T-helper 22 cell (primary cell): ENCODE results near the gene NAA40.
A peak's percentile ranks its signal among the peaks of the same experiment; 100 is the strongest.

Experiments
- DNase-seq: peaks from one replicate; pipeline ENCODE4 v3.0.0-alpha.2; 2020; ENCODE audit warnings: low read depth

The NAA40 gene

GRCh38 chr11:63986932-63987513 is 48.2 kb downstream of the NAA40 start:
- DNase-seq: no peak

DNA sequence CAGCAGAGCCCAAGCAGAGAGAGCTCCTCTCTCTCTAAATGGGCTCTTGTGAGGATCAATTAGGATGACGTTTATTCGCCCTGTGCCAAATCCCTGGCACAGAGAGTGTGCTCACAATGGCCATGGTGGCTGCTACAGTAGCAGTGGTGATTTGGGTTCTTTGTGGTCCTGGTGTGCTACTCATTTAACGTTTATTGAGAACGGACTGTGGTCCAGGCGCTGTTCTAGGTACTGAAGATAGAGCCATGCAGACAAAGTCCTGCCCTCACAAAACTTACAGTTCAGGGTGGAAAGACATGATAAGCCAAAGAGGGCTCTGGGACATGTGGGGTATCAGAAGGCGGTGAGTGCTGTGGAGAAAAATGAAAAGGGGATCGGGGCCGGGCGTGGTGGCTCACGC is 52.8 kb downstream of the NAA40 start:
- DNase-seq: no peak

GRCh38 chr11:63993100-63993499 is 54.3 kb downstream of the NAA40 start:
- no peak for DNase-seq

- no peak for DNase-seq
Observed at GRCh38 chr11:63993993-63994392, 55.2 kb downstream of the NAA40 start.

DNA sequence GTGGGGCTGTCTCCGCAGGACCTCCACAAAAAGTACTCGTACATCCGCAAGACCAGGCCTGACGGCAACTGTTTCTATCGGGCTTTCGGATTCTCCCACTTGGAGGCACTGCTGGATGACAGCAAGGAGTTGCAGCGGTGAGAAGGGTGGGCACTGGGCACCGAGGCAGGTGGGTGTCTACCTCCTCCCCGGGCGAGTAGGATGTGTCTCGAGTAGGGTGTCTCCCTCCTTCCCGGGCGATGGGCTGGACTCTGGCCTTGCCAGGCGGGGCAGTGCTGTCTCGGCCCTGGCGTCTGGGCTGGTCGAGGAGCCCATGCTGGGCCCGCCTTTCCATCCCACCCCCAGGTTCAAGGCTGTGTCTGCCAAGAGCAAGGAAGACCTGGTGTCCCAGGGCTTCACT is 57.7 kb downstream of the NAA40 start:
- DNase-seq: no peak

- no peak for DNase-seq
Observed at GRCh38 chr11:63997104-63997700, 58.4 kb downstream of the NAA40 start.

GRCh38 chr11:63997801-63998337 is 59.1 kb downstream of the NAA40 start:
- no peak for DNase-seq

GRCh38 chr11:63998558-63999348 is 60.0 kb downstream of the NAA40 start:
- no peak for DNase-seq

DNA sequence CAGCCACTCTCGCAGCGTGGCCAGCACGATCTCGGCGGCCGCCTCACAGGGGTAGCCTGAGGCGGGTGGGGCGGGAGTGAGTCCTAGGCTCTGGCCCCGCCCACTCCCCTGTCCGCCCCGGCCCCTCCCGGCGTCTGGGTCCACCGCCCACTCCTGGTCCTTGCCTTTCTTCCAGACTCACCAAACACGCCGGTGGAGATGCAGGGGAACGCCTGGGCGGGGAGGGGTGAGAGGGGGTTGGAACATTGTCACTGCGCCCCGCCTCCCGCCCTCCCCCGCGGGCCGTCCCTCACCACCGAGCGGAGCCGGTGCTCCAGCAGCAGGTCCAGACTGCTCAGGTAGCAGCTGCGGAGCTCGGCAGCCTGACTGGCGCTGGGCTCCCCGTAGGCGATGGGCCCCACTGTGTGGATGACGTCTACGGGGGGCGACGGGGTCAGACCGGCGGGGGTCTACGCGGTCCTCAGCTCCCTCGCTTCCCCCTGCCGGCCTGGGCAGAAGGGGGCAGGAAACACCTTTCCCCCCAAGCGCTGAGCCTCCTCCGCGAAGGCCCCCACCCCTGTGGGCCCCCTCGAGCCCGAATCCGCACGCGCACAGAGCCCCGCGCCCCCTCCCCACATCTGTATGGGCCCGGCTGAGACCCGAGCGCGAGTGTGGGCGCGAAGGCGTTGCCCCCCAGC is 60.7 kb downstream of the NAA40 start:
- peak; percentile 42 for DNase-seq

- peak; percentile 59 for DNase-seq
Observed at GRCh38 chr11:64000026-64000739, 61.4 kb downstream of the NAA40 start.

DNA sequence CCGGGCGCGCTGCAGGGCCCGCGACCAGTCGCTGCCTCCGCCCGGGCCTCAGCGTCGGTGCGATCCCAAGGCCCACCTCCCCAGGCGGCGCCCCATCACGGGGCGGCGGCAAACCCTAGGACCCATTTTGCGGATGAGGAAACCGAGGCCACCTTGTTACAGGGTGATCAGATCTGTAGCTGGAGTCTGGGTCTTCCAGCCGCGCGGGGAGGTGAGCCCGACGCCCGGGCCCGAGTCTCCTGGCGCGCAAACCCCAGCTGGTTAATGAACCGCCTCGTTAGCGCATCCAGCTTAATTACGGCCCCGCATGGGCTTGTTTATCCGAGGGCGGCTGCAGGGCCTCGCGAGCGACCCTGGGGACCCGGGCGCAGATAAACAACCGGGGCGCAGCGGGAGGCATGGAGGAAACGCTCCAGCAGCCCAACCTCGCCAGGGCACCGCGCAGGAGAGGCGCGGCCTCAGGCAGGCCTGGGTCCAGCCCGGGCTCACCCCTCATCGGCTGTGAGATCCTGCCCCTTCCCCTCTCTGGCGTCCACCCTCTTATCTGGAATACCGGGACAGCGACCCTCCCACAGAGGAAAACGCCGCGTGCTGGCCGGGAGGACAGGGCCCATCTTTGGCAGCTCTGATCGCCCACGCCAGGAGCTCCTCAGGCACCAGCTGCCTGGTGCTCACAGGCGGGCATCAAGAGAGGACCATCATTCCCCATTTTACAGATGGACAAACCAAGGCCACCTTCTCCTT is 62.1 kb downstream of the NAA40 start:
- no peak for DNase-seq

DNA sequence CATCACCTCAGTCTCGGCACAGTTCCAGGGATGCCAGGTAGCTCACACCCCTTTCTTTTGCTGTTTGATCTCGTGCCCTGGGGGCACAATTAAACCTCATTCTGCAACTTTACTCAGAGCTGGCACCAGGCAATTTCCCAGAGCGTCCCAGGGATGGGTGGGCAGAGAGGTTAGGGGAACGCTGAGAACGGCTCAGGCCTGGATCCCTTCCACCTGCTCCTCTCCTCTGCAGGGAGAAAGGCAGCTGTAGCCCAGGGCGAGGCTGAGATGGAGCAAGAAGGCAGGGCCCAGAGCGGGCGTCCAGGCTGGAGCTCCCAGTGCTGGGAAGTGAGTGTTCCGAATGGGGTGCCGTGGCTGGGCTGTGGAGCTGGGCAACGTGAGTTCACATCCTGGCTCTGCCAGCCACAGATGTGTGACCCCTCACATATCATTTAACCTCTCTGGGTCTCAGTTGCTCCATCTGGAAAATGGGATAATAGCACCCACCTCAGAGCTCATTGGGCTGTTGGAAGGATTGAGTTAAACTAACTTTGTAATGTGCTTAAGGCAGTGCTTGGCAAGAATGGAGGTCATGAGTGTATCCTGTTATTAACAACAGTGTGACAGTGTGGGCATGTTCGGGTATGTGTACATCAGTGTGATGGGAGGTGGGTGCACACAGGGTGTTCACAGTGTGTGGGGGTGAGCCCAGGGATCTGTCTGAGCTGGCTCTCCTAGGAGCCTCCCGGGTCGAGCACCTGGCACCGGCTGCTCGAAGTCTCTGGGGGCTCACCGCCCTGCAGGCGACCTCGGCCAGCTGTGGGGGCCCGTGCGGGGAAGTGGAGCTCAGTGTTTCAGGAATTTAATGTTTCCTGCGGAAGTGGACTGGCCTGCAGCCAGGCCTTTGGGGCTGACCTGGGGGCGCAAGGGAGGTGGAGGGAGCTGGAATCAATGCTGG is 63.0 kb downstream of the NAA40 start:
- DNase-seq: no peak

DNA sequence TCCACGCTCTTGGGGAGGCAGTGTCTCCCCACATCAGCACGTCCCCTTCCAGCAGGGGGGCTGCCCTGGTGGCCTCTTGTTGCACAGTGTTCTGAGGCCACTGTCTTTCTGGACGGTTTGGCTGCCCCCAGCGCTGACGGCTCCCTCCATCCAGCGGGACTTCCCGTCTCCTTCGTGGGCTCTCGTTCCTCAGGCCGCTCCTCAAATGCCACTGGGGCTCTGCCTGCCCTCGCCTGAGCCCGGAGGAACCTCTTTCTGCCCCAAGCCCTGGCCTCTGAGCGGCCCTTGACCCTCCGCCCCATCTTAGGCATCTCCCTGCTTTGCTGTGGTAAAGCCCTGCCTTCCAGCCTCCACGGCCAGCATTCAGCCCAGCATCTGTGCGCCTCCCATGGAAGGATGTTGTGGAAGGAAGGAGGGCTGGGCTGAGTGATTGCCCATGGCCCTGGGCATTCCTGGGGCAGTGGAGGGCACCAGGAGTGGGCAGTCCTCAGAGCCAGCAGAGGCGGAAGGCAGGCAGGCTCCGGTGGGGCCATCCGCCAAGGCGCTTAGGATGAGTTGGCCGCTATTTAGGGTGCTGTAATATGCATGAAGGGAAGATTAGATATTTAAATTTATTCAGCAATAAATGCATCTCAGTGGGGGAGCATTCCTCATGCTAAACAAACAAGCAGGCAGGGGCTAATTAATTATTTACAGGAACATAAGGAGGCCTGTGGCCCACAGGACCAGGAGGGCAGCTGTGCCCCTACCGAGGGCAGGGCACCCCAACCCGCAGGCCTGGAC is 65.2 kb downstream of the NAA40 start:
- DNase-seq: no peak

DNA sequence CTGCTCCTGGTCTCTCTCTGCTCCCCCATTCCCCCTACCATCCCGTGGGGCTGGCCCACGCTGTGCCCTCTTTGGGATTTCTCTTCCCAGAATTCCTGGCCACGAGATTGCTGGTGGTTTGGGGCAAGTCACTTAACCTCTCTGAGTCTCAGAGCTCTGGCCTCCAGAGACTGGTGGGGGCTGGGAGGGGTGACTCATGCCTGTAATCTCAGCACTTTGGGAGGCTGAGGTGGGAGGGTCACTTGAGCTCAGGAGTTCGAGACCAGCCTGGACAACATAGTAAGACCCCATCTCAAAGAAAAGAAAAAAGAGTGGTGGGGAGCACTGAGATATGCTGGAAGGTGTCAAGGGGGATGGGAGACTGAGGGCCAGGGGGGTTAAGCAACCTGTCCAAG is 65.8 kb downstream of the NAA40 start:
- DNase-seq: no peak

- no peak for DNase-seq
Observed at GRCh38 chr11:64005691-64006090, 66.9 kb downstream of the NAA40 start.

DNA sequence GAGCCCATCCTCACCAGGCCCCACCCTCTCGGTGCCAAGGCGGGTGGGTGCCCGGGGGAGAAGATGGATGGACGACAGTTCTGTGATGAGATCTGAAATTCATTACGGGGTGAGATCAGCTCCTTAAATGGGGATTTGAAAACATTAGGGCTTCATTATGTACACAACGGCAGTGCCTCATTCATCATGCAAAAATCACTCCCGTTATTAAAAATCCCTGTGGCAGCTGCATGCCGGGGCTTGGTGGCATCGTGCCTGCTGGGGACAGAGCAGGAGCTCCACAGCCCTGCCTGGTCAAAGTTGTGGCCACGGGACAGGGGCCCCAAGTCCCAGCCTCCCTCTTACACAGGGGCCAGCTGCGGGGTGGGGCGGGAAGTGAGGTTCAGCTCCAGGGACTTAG is 67.6 kb downstream of the NAA40 start:
- no peak for DNase-seq
